CD14-positive monocyte (primary cell): Measurements from ENCODE around the gene BEND4. TPM values are rescaled to one million over a fixed set of nuclear protein-coding genes. Genes with fewer than 3 reads are reported as not detected.

Source experiments
- DNase-seq, 3 donors: peaks; one replicate each; pipeline ENCODE4 v3.0.0-alpha.2; 2011 to 2022
- H2AFZ ChIP-seq: 2 replicates; pipeline ENCODE4 v1.6.0; 2012; ENCODE audit warnings: mild to moderate bottlenecking, low read depth, low read length, inconsistent platforms; ENCODE audit not compliant: insufficient read depth, poor library complexity, severe bottlenecking
- H3K27ac ChIP-seq, 2 donors: 1 replicate in 1 of 2; 2 replicates in 1 of 2; pipeline ENCODE4 v1.5.1; 2012 to 2013; ENCODE audit warnings: low read length in 2 of 2, control low read depth in 1 of 2, inconsistent platforms in 1 of 2, low read depth in 1 of 2, mild to moderate bottlenecking in 1 of 2
- H3K27me3 ChIP-seq, 2 donors: one replicate each; pipeline versions ENCODE4 v1.6.0 to v1.6.1; 2011 to 2013; ENCODE audit warnings: low read length in 2 of 2; ENCODE audit not compliant: control insufficient read depth in 2 of 2, insufficient read depth in 2 of 2
- H3K36me3 ChIP-seq, 2 donors: replicated peaks in 1 of 2; 1 replicate in 1 of 2; 2 replicates in 1 of 2; pipeline versions ENCODE4 v1.5.1 to v1.6.1; 2012 to 2013; ENCODE audit warnings: low read length in 2 of 2, control low read depth in 1 of 2, inconsistent platforms in 1 of 2, mild to moderate bottlenecking in 1 of 2; ENCODE audit not compliant: insufficient read depth in 2 of 2, control insufficient read depth in 1 of 2
- H3K4me1 ChIP-seq, 2 donors: 1 replicate in 1 of 2; 2 replicates in 1 of 2; pipeline versions ENCODE4 v1.5.1 to v1.6.1; 2012 to 2013; ENCODE audit warnings: low read length in 2 of 2, control low read depth in 1 of 2, inconsistent platforms in 1 of 2, mild to moderate bottlenecking in 1 of 2, moderate library complexity in 1 of 2; ENCODE audit not compliant: insufficient read depth in 2 of 2, control insufficient read depth in 1 of 2
- H3K4me2 ChIP-seq: replicated peaks from 2 replicates; pipeline ENCODE3; 2012; ENCODE audit warnings: low read length, moderate library complexity, mild to moderate bottlenecking; ENCODE audit not compliant: poor library complexity, severe bottlenecking; ENCODE audit errors: extremely low read depth
- H3K4me3 ChIP-seq, 3 experiments: fragments of 200-600 bp in 1 of 3; sonication (generic) in 1 of 3; replicated peaks in 1 of 3; 1 replicate in 2 of 3; 2 replicates in 1 of 3; pipeline ENCODE4 v1.5.1; 2011 to 2013; ENCODE audit warnings: low read length in 3 of 3, mild to moderate bottlenecking in 3 of 3, control low read depth in 2 of 3, low read depth in 2 of 3, inconsistent platforms in 1 of 3, moderate library complexity in 1 of 3
- H3K79me2 ChIP-seq: 2 replicates; pipeline ENCODE4 v1.6.0; 2012; ENCODE audit warnings: mild to moderate bottlenecking, control low read depth, inconsistent platforms, low read length, moderate library complexity; ENCODE audit not compliant: insufficient read depth
- H3K9ac ChIP-seq: 2 replicates; pipeline ENCODE4 v1.6.0; 2017; ENCODE audit warnings: low read length, mild to moderate bottlenecking; ENCODE audit not compliant: insufficient read depth, poor library complexity, severe bottlenecking
- H3K9me3 ChIP-seq, 2 donors: replicated peaks in 1 of 2; 1 replicate in 1 of 2; 2 replicates in 1 of 2; pipeline versions ENCODE4 v1.5.1 to v1.6.1; 2012 to 2013; ENCODE audit warnings: low read length in 2 of 2, control low read depth in 1 of 2; ENCODE audit not compliant: control insufficient read depth in 1 of 2, insufficient read depth in 1 of 2
- H4K20me1 ChIP-seq: 2 replicates; pipeline ENCODE4 v1.6.0; 2012; ENCODE audit warnings: mild to moderate bottlenecking, low read length, control low read depth, moderate library complexity; ENCODE audit not compliant: insufficient read depth
- H3K27ac Mint-ChIP-seq, 7 donors: one replicate each; pipeline ENCODE4 v1.8.0; 2020; ENCODE audit warnings: mild to moderate bottlenecking in 7 of 7, mixed read lengths in 7 of 7, moderate library complexity in 6 of 7, inconsistent platforms in 2 of 7
- H3K27me3 Mint-ChIP-seq, 3 donors: one replicate each; pipeline ENCODE4 v1.8.0; 2021 to 2022; ENCODE audit warnings: low read depth in 3 of 3, mild to moderate bottlenecking in 3 of 3, mixed read lengths in 3 of 3, moderate library complexity in 3 of 3, inconsistent platforms in 1 of 3
- H3K36me3 Mint-ChIP-seq, 2 donors: one replicate each; pipeline ENCODE4 v1.8.0; 2020; ENCODE audit warnings: mixed read lengths in 2 of 2, inconsistent platforms in 1 of 2, mild to moderate bottlenecking in 1 of 2
- H3K4me1 Mint-ChIP-seq: one replicate; pipeline ENCODE4 v1.8.0; 2020; ENCODE audit warnings: mild to moderate bottlenecking, mixed read lengths
- H3K4me3 Mint-ChIP-seq, 2 donors: one replicate each; pipeline ENCODE4 v1.8.0; 2020; ENCODE audit warnings: mild to moderate bottlenecking in 2 of 2, mixed read lengths in 2 of 2, moderate library complexity in 1 of 2
- H3K9me3 Mint-ChIP-seq, 7 donors: one replicate each; pipeline ENCODE4 v1.8.0; 2020 to 2022; ENCODE audit warnings: mixed read lengths in 7 of 7, mild to moderate bottlenecking in 6 of 7, moderate library complexity in 6 of 7, inconsistent platforms in 2 of 7
- WGBS: methylation state at CpG from one replicate; pipeline ENCODE4 v1.1.5; 2013; ENCODE audit warnings: missing lambda C conversion rate; ENCODE audit not compliant: insufficient coverage; 5-methylcytosine and 5-hydroxymethylcytosine counted together
- intact Hi-C, 2 donors: fragments of 100-400 bp; cut with micrococcal nuclease; formaldehyde crosslinking; loops; one replicate each; pipeline versions ENCODE4 v1.15.0 to v1.15.1; 2023
- polyA plus RNA-seq, 3 donors: library from polyadenylated mRNA; depleted of rRNA in 1 of 3; unstranded in 2 of 3; stranded (reverse) in 1 of 3; fragments of 300-500 nt in 2 of 3; fragments of >200 nt in 1 of 3; fragmentation: Illumina TruSeq in 2 of 3; gene quantifications; 1 replicate in 2 of 3; 2 replicates in 1 of 3; pipeline ENCODE4 v1.2.3, GENCODE V29; 2012 to 2021
- TF ChIP-seq, protein P1 (sequence below): fragments of 200-600 bp; IDR thresholded peaks from one replicate; pipeline ENCODE4 v1.8.0; 2022; ENCODE audit warnings: antibody characterized with exemption, mild to moderate bottlenecking

BEND4 gene
- polyA plus RNA-seq, 3 donors = 0.07 to 0.12 TPM; not detected in 1

DNA sequence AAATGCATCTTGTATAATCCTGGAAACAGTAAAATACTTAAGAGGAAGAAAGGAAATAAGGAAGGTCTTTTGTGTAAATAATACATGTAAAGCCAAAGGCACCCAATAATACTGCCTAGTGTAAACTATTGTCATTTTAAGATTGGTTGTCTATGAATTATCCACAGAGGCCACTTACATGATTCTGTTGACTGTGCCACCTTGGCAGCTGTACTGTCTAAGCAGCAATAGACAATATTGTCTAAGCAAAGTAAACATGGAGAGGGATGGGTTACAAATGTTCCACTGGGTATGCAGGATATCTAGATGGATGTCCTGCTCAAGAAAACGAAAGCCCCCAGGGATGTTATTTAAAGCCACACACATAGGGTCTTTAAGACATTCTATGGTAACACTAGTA is 19.4 kb downstream of the BEND4 start:
- no peaks in the 10 kb centered on the region for H3K36me3 Mint-ChIP-seq
- no CpG with 5 or more reads among the region's 1 CpG for WGBS

DNA sequence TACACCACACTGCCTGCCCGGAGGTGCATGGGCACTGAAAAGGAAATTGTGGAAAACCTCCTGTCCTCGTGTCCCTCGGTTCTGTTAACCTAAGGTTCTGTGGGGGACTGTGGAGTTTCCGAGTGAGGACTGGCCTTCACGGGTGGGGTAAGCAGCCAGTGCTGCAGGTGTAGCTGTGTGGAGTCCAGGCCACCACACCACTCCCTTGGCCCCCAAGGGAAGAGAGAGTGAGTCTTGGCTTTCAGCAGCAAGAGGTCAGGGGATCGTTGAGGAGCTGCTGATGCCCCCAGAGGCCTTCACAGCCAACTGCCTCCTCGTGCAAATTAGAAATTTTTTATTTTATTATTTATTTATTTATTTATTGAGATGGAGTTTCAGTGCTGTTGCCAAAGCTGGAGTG is 20.4 kb downstream of the BEND4 start:
- Histone ChIP-seq H3K27ac (no peak overlapping the region), H3K79me2 (no peaks in the 10 kb centered on the region), H3K4me3 (no peak overlapping the region), H3K9me3 (no peaks in the 10 kb centered on the region), H3K4me1 (no peaks in the 10 kb centered on the region), H3K9ac (no peak overlapping the region), H3K36me3 (no peaks in the 10 kb centered on the region), H3K27me3 (no peaks in the 10 kb centered on the region), H3K4me2 (no peak overlapping the region), H2AFZ (no peak overlapping the region), H4K20me1 (no peaks in the 10 kb centered on the region)
- Mint-ChIP-seq H3K36me3 (no peaks in the 10 kb centered on the region), H3K4me3 (no peak overlapping the region), H3K9me3 (peaks cover 0 to 13% (median 2%) of the 10 kb centered on the region in 7 donors), H3K27ac (no peak overlapping the region), H3K4me1 (no peaks in the 10 kb centered on the region), H3K27me3 (peaks cover 0 to 3% (median 2%) of the 10 kb centered on the region in 3 donors)
- TF ChIP-seq, protein P1, sequence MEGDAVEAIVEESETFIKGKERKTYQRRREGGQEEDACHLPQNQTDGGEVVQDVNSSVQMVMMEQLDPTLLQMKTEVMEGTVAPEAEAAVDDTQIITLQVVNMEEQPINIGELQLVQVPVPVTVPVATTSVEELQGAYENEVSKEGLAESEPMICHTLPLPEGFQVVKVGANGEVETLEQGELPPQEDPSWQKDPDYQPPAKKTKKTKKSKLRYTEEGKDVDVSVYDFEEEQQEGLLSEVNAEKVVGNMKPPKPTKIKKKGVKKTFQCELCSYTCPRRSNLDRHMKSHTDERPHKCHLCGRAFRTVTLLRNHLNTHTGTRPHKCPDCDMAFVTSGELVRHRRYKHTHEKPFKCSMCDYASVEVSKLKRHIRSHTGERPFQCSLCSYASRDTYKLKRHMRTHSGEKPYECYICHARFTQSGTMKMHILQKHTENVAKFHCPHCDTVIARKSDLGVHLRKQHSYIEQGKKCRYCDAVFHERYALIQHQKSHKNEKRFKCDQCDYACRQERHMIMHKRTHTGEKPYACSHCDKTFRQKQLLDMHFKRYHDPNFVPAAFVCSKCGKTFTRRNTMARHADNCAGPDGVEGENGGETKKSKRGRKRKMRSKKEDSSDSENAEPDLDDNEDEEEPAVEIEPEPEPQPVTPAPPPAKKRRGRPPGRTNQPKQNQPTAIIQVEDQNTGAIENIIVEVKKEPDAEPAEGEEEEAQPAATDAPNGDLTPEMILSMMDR = no peak
- WGBS = no CpG with 5 or more reads among the region's 7 CpGs
- intact Hi-C loops = no loop called here
- DNase-seq = no peak

More for the DNA sequence above, 19.4 kb downstream of the BEND4 start:
- H3K4me3 ChIP-seq = no peak overlapping the region
- DNase-seq = no peak
- no peak overlapping the region for H2AFZ ChIP-seq
- no peaks in the 10 kb centered on the region for H3K27me3 ChIP-seq
- H3K36me3 ChIP-seq = no peaks in the 10 kb centered on the region
- no peaks in the 10 kb centered on the region for H3K4me1 ChIP-seq
- H3K4me2 ChIP-seq = no peak overlapping the region
- intact Hi-C loops = no loop called here
- no peak overlapping the region for H3K27ac ChIP-seq
- H3K9ac ChIP-seq = no peak overlapping the region
- Mint-ChIP-seq H3K4me3 (no peak overlapping the region), H3K4me1 (no peaks in the 10 kb centered on the region), H3K27me3 (peaks cover 0 to 2% (median 0%) of the 10 kb centered on the region in 3 donors), H3K9me3 (peaks cover 0 to 13% (median 2%) of the 10 kb centered on the region in 7 donors), H3K27ac (no peak overlapping the region)
- H4K20me1 ChIP-seq = no peaks in the 10 kb centered on the region
- TF ChIP-seq, protein P1 = no peak
- no peaks in the 10 kb centered on the region for H3K9me3 ChIP-seq
- H3K79me2 ChIP-seq = no peaks in the 10 kb centered on the region
